CD4-positive, alpha-beta memory T cell (primary cell): ENCODE measurements around the gene DUSP7. TPM values are rescaled to one million over a fixed set of nuclear protein-coding genes. Genes with fewer than 3 reads are reported as not detected.
A peak's percentile ranks its signal among the peaks of the same experiment; 100 is the strongest.

Experiments
- CTCF ChIA-PET: fragments of 350-600 bp; sonication (Branson Sonifier 250); formaldehyde crosslinking; loops from one replicate; lab custom pipeline; 2021; ENCODE audit warnings: inconsistent platforms; ENCODE audit not compliant: partially characterized antibody; lab: Charles Lee
- POLR2A ChIA-PET: fragments of 350-600 bp; sonication (Branson Sonifier 250); formaldehyde crosslinking; loops from one replicate; lab custom pipeline; 2021; ENCODE audit not compliant: partially characterized antibody; lab: Charles Lee
- DNase-seq, 5 donors: peaks; one replicate each; pipeline versions ENCODE4 v3.0.0 to v3.0.0-alpha.2; 2020 to 2022; ENCODE audit warnings: mixed read lengths in 1 of 5
- H3K27ac ChIP-seq: one replicate; pipeline ENCODE4 v1.7.0; 2013; ENCODE audit warnings: low read depth, low read length
- H3K27me3 ChIP-seq: 2 replicates; pipeline ENCODE4 v1.7.0; 2013; ENCODE audit warnings: mild to moderate bottlenecking, low read length, moderate library complexity; ENCODE audit not compliant: insufficient read depth
- H3K36me3 ChIP-seq: 2 replicates; pipeline ENCODE4 v1.7.0; 2013; ENCODE audit warnings: mild to moderate bottlenecking, low read length, moderate library complexity; ENCODE audit not compliant: insufficient read depth
- H3K4me1 ChIP-seq: 2 replicates; pipeline ENCODE4 v1.7.0; 2013; ENCODE audit warnings: mild to moderate bottlenecking, low read length, moderate library complexity; ENCODE audit not compliant: insufficient read depth
- H3K4me3 ChIP-seq, 2 donors: one replicate each; pipeline ENCODE4 v1.7.0; 2013; ENCODE audit warnings: low read length in 2 of 2, mild to moderate bottlenecking in 1 of 2
- H3K9me3 ChIP-seq, 2 donors: one replicate each; pipeline ENCODE4 v1.7.0; 2013; ENCODE audit warnings: low read length in 2 of 2, control low read depth in 1 of 2; ENCODE audit not compliant: control insufficient read depth in 1 of 2
- H3K27ac Mint-ChIP-seq, 7 donors: one replicate each; pipeline ENCODE4 v1.8.0; 2020 to 2021; ENCODE audit warnings: mixed read lengths in 7 of 7, mild to moderate bottlenecking in 6 of 7, inconsistent platforms in 3 of 7, moderate library complexity in 3 of 7
- H3K27me3 Mint-ChIP-seq, 2 donors: one replicate each; pipeline ENCODE4 v1.8.0; 2020 to 2021; ENCODE audit warnings: mixed read lengths in 2 of 2
- H3K36me3 Mint-ChIP-seq, 2 donors: one replicate each; pipeline ENCODE4 v1.8.0; 2020 to 2021; ENCODE audit warnings: mixed read lengths in 2 of 2, inconsistent platforms in 1 of 2, mild to moderate bottlenecking in 1 of 2
- H3K4me1 Mint-ChIP-seq, 4 donors: one replicate each; pipeline ENCODE4 v1.8.0; 2020 to 2021; ENCODE audit warnings: mixed read lengths in 4 of 4, mild to moderate bottlenecking in 1 of 4
- H3K4me3 Mint-ChIP-seq, 8 donors: one replicate each; pipeline ENCODE4 v1.8.0; 2020 to 2021; ENCODE audit warnings: mixed read lengths in 8 of 8, mild to moderate bottlenecking in 7 of 8, moderate library complexity in 6 of 8, inconsistent platforms in 3 of 8
- H3K9me3 Mint-ChIP-seq, 8 donors: one replicate each; pipeline ENCODE4 v1.8.0; 2020 to 2021; ENCODE audit warnings: mixed read lengths in 8 of 8, mild to moderate bottlenecking in 5 of 8, inconsistent platforms in 3 of 8, moderate library complexity in 1 of 8
- intact Hi-C: fragments of 100-400 bp; cut with micrococcal nuclease; formaldehyde crosslinking; loops from one replicate; pipeline ENCODE4 v1.15.1; 2023
- polyA plus RNA-seq, 2 donors: library from polyadenylated mRNA; unstranded; fragments of 300-500 nt; fragmentation: Illumina TruSeq; gene quantifications; one replicate each; pipeline ENCODE4 v1.2.3, GENCODE V29; 2021
- total RNA-seq, 2 experiments: library from RNA; stranded (reverse); gene quantifications; one replicate each; pipeline ENCODE4 v1.2.3, GENCODE V29; 2021

The DUSP7 gene
- total and polyA plus RNA-seq, 4 experiments from 2014 or later = 2.8 to 44.7 (median 26.9) TPM

GRCh38 chr3:52022323-52023100 lies 33.9 kb downstream of the DUSP7 start:
- H3K4me3 ChIP-seq = no peak overlapping the region
- peaks cover 0 to 2% (median 0%) of the 10 kb centered on the region in 8 donors for H3K9me3 Mint-ChIP-seq
- POLR2A ChIA-PET = no interaction called here
- no peaks in the 10 kb centered on the region for H3K27me3 Mint-ChIP-seq
- DNase-seq = no peak
- no peak overlapping the region for H3K27ac Mint-ChIP-seq
- H3K36me3 ChIP-seq = no peaks in the 10 kb centered on the region
- no peak overlapping the region for H3K27ac ChIP-seq
- H3K9me3 ChIP-seq = no peaks in the 10 kb centered on the region
- no peak overlapping the region for H3K4me3 Mint-ChIP-seq
- H3K4me1 ChIP-seq = peaks cover 5% of the 10 kb centered on the region
- no peaks in the 10 kb centered on the region for H3K36me3 Mint-ChIP-seq
- peaks cover 3 to 21% (median 7%) of the 10 kb centered on the region in 4 donors for H3K4me1 Mint-ChIP-seq
- intact Hi-C loops = no loop called here
- no peaks in the 10 kb centered on the region for H3K27me3 ChIP-seq
- CTCF ChIA-PET = interaction anchor here (1.1 kb wide), 1 partner anchor 19 kb away, joined by 3 read pairs; no protein-coding TSS in a partner anchor

DNA sequence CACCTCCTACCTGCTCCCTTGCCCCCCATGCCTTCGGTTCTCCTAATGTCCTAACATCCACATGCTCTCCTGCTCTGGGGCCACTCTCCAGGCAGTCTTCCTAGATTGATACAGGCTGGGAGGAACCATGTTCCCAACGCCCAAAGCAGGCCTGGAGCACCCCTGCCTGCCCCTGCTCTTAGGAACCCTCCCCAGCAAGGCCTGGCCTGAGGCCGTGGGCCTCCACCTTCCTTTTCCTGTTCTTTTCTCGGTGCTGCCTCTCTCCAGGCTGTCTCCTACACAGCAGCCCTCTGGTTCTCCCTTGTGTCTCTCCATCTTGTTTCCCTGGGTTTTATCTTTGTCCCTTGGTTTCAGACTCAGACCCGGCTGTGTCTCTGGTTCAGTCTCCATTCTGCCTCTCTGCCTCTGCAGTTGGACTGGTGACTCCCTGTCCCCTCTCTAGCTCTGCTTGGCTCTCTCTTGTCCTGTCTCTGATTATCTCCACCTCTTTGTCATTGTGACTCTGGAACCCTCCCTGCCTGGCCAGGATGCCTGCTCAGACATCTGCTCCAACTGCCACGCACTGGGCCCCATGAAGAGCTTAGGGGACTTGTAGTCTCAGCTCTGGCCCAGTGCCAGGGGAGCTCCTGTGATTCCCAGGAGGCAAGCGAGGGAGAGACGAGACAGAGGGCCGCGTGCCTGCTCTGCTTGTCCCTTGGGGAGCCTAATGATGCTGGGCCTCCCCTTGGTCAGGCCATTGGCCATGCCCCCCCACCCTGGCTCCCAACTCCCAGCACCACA lies 34.7 kb downstream of the DUSP7 start:
- POLR2A ChIA-PET = no interaction called here
- Mint-ChIP-seq H3K4me3 (peak overlapping the region in 1 of 8 donors; percentile 20), H3K27ac (peak overlapping the region in 2 of 7 donors; percentile 49 to 84), H3K36me3 (no peaks in the 10 kb centered on the region), H3K4me1 (peaks cover 3 to 21% (median 7%) of the 10 kb centered on the region in 4 donors), H3K9me3 (peaks cover 0 to 2% (median 0%) of the 10 kb centered on the region in 8 donors), H3K27me3 (no peaks in the 10 kb centered on the region)
- Histone ChIP-seq H3K27me3 (no peaks in the 10 kb centered on the region), H3K27ac (no peak overlapping the region), H3K4me1 (peaks cover 5% of the 10 kb centered on the region), H3K36me3 (no peaks in the 10 kb centered on the region), H3K4me3 (no peak overlapping the region), H3K9me3 (no peaks in the 10 kb centered on the region)
- no peak for DNase-seq
- intact Hi-C loops = no loop called here
- CTCF ChIA-PET = interaction anchor here (1.1 kb wide), 1 partner anchor 18 kb away, joined by 3 read pairs; no protein-coding TSS in a partner anchor

GRCh38 chr3:52020796-52021195 lies 35.6 kb downstream of the DUSP7 start:
- Histone ChIP-seq H3K9me3 (no peaks in the 10 kb centered on the region), H3K4me3 (no peak overlapping the region), H3K36me3 (no peaks in the 10 kb centered on the region), H3K4me1 (peaks cover 5% of the 10 kb centered on the region), H3K27ac (no peak overlapping the region), H3K27me3 (no peaks in the 10 kb centered on the region)
- Mint-ChIP-seq H3K27ac (peak overlapping the region in 1 of 7 donors; percentile 64), H3K27me3 (no peaks in the 10 kb centered on the region), H3K36me3 (no peaks in the 10 kb centered on the region), H3K9me3 (peaks cover 0 to 2% (median 0%) of the 10 kb centered on the region in 8 donors), H3K4me3 (no peak overlapping the region), H3K4me1 (peaks cover 3 to 15% (median 7%) of the 10 kb centered on the region in 4 donors)
- ChIA-PET CTCF (no interaction called here), POLR2A (no interaction called here)
- intact Hi-C loops = no loop called here
- no peak for DNase-seq

DNA sequence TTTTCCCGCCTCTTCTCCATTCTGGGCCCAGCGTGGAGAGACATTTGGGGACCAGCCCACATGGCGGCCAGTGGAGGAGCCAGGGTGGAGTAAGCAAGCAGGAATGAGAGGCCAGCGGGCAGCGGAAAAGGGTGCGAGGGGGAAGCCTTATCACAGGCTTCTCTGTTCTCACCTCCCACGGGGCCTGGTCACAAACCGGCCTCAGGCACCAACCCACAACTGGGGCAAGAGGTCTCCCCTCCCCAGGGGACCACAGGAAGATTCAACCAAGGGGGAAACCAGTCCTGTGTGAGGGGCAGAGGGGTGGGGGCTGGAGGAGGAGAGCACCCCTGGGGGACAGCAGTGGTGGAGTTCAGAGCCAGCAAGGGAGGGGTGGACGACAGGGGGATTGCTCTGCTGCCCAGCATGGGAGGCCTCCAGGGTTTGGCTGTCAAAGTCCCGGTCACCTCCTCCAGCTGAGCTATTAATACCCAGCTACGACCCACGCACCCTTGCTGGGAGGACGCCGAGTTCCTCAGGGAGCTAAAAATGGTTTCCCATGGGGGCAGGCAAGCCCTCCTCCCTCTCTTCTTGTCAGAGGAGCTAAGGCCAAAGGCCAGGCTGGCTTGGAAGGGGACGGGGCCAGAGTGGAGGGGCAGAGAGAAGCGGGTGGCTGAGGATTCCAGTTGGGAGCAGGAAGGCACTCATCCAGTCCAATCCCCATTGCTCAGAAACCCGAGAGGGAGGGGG lies 36.9 kb downstream of the DUSP7 start:
- intact Hi-C loops = no loop called here
- no peak overlapping the region for H3K4me3 ChIP-seq
- no peaks in the 10 kb centered on the region for H3K36me3 ChIP-seq
- no peaks in the 10 kb centered on the region for H3K36me3 Mint-ChIP-seq
- CTCF ChIA-PET = no interaction called here
- H3K27me3 ChIP-seq = no peaks in the 10 kb centered on the region
- DNase-seq = no peak
- H3K4me1 Mint-ChIP-seq = peaks cover 0 to 6% (median 4%) of the 10 kb centered on the region in 4 donors
- H3K4me3 Mint-ChIP-seq = no peak overlapping the region
- POLR2A ChIA-PET = no interaction called here
- H3K9me3 ChIP-seq = no peaks in the 10 kb centered on the region
- H3K9me3 Mint-ChIP-seq = peaks cover 0 to 2% (median 0%) of the 10 kb centered on the region in 8 donors
- H3K27ac Mint-ChIP-seq = no peak overlapping the region
- no peaks in the 10 kb centered on the region for H3K27me3 Mint-ChIP-seq
- H3K27ac ChIP-seq = no peak overlapping the region
- peaks cover 5% of the 10 kb centered on the region for H3K4me1 ChIP-seq

- H3K27me3 Mint-ChIP-seq = no peaks in the 10 kb centered on the region
Observed at GRCh38 chr3:52018319-52019000, 37.9 kb downstream of the DUSP7 start.

DNA sequence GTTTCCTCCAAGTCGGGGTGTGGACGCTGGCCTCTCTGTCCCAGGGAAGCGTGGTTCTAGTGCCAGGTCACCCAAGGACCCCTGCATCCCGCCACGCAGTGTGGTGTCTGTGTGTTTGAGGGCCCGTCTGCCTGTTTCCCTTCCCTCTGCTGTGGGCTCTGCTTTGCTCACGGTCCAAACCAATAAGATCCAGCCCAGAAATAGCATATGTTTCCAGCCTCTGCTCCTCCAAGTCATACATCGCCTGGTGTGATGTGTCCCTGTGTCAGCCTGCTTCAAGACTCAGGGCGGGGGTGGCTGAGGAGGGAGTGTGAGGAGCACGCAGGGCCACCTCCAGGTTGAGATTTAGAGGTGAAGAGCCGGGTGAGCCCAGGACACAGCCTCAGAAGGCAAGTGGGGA lies 38.8 kb downstream of the DUSP7 start:
- Mint-ChIP-seq H3K27me3 (no peaks in the 10 kb centered on the region), H3K36me3 (no peaks in the 10 kb centered on the region), H3K4me3 (no peak overlapping the region), H3K27ac (no peak overlapping the region), H3K4me1 (peaks cover 0 to 5% (median 1%) of the 10 kb centered on the region in 4 donors), H3K9me3 (peaks cover 0 to 4% (median 0%) of the 10 kb centered on the region in 8 donors)
- Histone ChIP-seq H3K27ac (no peak overlapping the region), H3K4me1 (no peaks in the 10 kb centered on the region), H3K36me3 (no peaks in the 10 kb centered on the region), H3K27me3 (no peaks in the 10 kb centered on the region), H3K9me3 (no peaks in the 10 kb centered on the region), H3K4me3 (no peak overlapping the region)
- ChIA-PET CTCF (interaction anchor here (1.5 kb wide), 1 partner anchor 39 kb away, joined by 4 read pairs; no protein-coding TSS in a partner anchor), POLR2A (no interaction called here)
- no peak for DNase-seq
- intact Hi-C loops = no loop called here

More at GRCh38 chr3:52018319-52019000, 37.9 kb downstream of the DUSP7 start:
- peak overlapping the region in 1 of 7 donors; percentile 37 for H3K27ac Mint-ChIP-seq
- Histone ChIP-seq H3K4me3 (no peak overlapping the region), H3K4me1 (no peaks in the 10 kb centered on the region), H3K27ac (no peak overlapping the region), H3K36me3 (no peaks in the 10 kb centered on the region), H3K9me3 (no peaks in the 10 kb centered on the region), H3K27me3 (no peaks in the 10 kb centered on the region)
- CTCF ChIA-PET = interaction anchor here (1.5 kb wide), 1 partner anchor 38 kb away, joined by 4 read pairs; no protein-coding TSS in a partner anchor
- intact Hi-C loops = no loop called here
- DNase-seq = no peak
- POLR2A ChIA-PET = no interaction called here
- peaks cover 0 to 2% (median 0%) of the 10 kb centered on the region in 8 donors for H3K9me3 Mint-ChIP-seq
- no peak overlapping the region for H3K4me3 Mint-ChIP-seq
- peaks cover 0 to 5% (median 1%) of the 10 kb centered on the region in 4 donors for H3K4me1 Mint-ChIP-seq
- H3K36me3 Mint-ChIP-seq = no peaks in the 10 kb centered on the region
